ENCODE data around the gene RHD. TPM values are rescaled to one million over a fixed set of nuclear protein-coding genes. Genes with fewer than 3 reads are reported as not detected.
A peak's percentile ranks its signal among the peaks of the same experiment; 100 is the strongest.
"Not testable (repeated sequence)": the region's sequence is repeated elsewhere in the genome, so short reads cannot be mapped to it uniquely, and the experiment has no call there.

RHD gene
- total RNA-seq, 2 experiments from 2014 or later, result not detected

DNA sequence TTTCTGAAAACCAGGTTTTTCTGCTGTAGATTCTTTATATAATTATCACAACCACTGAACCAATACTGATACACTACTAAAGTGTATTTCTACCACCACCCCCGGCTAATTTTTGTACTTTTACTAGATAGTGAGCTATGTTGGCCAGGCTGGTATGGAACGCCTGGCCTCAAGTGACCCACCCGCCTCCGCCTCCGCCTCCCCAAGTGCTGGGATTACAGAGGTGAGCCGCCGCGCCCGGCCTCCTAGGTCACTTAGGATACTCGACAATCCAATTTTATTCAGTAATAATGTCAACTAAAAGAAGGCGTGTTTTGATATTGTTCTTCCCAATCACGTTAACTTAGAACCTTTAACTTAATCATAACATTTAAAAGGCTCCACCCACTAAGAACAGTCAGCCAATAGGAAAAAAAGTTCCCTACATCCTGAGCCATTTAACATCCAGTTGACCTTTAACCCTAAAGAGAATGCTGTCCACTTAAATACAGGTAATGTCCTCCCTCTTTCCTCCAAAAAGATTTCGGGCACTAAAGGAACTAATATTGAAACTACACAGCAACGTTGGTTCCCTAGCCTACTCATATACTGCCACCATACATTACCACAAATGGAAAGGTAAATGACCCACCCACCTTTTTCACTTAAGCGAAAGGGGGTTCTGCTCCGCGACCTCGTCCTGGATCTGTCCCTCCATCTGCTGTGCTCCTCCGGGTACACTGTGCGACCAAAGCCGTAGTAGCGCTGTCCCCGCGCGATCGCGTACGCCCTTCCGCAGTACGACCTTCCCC, 26.3 kb upstream of the RHD start:
- Mint-ChIP-seq H3K4me1 (ENCODE audit: low read depth) (peaks cover 52% of the 10 kb centered on the region), H3K27ac (peak overlapping the region; percentile 99), H3K4me3 (peak overlapping the region; percentile 96), H3K9me3 (no peaks in the 10 kb centered on the region), H3K36me3 (ENCODE audit: low read depth) (peaks cover 38% of the 10 kb centered on the region), H3K27me3 (ENCODE audit: low read depth) (no peaks in the 10 kb centered on the region)
- intact Hi-C loops (cut with micrococcal nuclease), result loop anchor here (5.0 to 10.0 kb wide), 4 partner anchors 91 to 1059 kb away; partner anchors contain the start of genes MTFR1L, PAFAH2, TMEM50A and UBXN11
- DNase-seq, result no peak
- CTCF ChIA-PET, result no interaction called here

- CTCF ChIA-PET, result no interaction called here
- Mint-ChIP-seq H3K27ac (peak overlapping the region; percentile 99), H3K27me3 (ENCODE audit: low read depth) (no peaks in the 10 kb centered on the region), H3K4me3 (peak overlapping the region; percentile 96), H3K9me3 (no peaks in the 10 kb centered on the region), H3K4me1 (ENCODE audit: low read depth) (peaks cover 47% of the 10 kb centered on the region), H3K36me3 (ENCODE audit: low read depth) (peaks cover 38% of the 10 kb centered on the region)
- intact Hi-C loops (cut with micrococcal nuclease), result loop anchor here (1.0 to 10.0 kb wide), 7 partner anchors 7 to 1058 kb away; partner anchors contain the start of genes MTFR1L, PAFAH2, SYF2 and TMEM50A
- peak; percentile 57 for DNase-seq
These were observed 25.7 kb upstream of the RHD start for GRCh38 chr1:25246600-25247023.

GRCh38 chr1:25247024-25247828, 25.1 kb upstream of the RHD start, which contains the start of gene RSRP1:
RSRP1 (minus strand) TSS chr1:25247454; CDS start chr1:25246963, 491 bp downstream.
- intact Hi-C loops (cut with micrococcal nuclease), result loop anchor here (1.0 to 10.0 kb wide), 7 partner anchors 8 to 1058 kb away; partner anchors contain the start of genes MTFR1L, PAFAH2, SYF2 and TMEM50A
- Mint-ChIP-seq H3K27me3 (ENCODE audit: low read depth) (no peaks in the 10 kb centered on the region), H3K27ac (peak within 1 kb of the TSS; percentile 99), H3K36me3 (ENCODE audit: low read depth) (peaks cover 38% of the 10 kb centered on the region), H3K9me3 (no peaks in the 10 kb centered on the region), H3K4me1 (ENCODE audit: low read depth) (peaks cover 44% of the 10 kb centered on the region), H3K4me3 (peak within 1 kb of the TSS; percentile 96)
- CTCF ChIA-PET, result interaction anchor here (0.5 kb wide), 1 partner anchor 20 kb away, joined by 3 read pairs; no protein-coding TSS in a partner anchor
- DNase-seq, result peak; percentile 99

DNA sequence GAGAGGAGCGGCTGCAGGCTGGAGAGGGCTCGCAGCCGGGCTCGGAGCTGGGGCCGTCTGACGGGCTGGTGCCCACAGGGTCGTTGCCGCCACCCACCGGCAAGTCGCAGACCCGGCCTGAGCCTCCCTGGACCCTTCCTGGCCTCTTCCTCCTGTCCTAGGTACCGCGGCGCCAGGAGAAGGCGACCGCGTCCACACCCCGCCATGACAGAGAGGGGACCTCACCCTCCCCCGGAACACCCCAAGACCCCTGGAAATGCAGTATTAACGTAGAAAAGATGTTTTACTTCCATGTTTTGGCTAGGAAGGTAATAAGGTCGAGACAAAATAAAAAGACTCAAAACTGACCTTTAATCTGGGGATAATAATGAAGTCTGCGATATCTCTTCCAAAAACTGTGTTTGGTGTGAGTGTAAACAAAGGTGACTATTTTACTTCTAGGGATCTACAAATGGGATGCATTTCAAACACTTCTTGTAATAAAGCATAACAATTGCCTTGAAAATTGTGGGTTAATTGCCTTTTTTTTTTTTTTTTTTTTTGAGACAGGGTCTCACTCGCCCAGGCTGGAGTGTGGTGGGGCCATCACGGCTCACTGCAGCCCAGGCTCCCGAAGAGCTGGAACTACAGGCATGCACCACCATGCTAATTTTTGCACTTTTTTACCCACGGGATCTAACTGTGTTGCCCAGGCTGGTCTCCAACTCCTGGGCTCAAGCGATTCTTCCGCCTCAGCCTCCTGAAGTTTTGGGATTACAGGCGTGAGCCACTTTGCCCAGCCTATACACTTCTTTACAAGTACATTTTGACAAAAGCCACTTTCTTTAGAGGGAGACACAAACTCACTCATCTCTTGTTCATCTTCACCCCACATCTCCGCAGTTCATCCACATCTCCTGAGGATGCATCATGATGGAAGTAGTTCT, 24.2 kb upstream of the RHD start:
- peaks cover 36% of the 10 kb centered on the region for H3K4me1 Mint-ChIP-seq (ENCODE audit: low read depth)
- no peaks in the 10 kb centered on the region for H3K27me3 Mint-ChIP-seq (ENCODE audit: low read depth)
- H3K27ac Mint-ChIP-seq, result peak overlapping the region; percentile 99
- CTCF ChIA-PET, result interaction anchor here (0.5 to 1.1 kb wide), 2 partner anchors 8 to 21 kb away, joined by 3 read pairs; no protein-coding TSS in a partner anchor
- peaks cover 32% of the 10 kb centered on the region for H3K36me3 Mint-ChIP-seq (ENCODE audit: low read depth)
- intact Hi-C loops (cut with micrococcal nuclease), result loop anchor here (1.0 to 10.0 kb wide), 7 partner anchors 9 to 1057 kb away; partner anchors contain the start of genes MTFR1L, PAFAH2, SYF2 and TMEM50A
- H3K9me3 Mint-ChIP-seq, result no peaks in the 10 kb centered on the region
- DNase-seq, result no peak
- peak overlapping the region; percentile 96 for H3K4me3 Mint-ChIP-seq

GRCh38 chr1:25253911-25254310, 18.4 kb upstream of the RHD start:
- Mint-ChIP-seq H3K27me3 (ENCODE audit: low read depth) (no peaks in the 10 kb centered on the region), H3K4me1 (ENCODE audit: low read depth) (peaks cover 2% of the 10 kb centered on the region), H3K4me3 (no peak overlapping the region), H3K36me3 (ENCODE audit: low read depth) (no peaks in the 10 kb centered on the region), H3K9me3 (no peaks in the 10 kb centered on the region), H3K27ac (no peak overlapping the region)
- intact Hi-C loops (cut with micrococcal nuclease), result no loop called here
- DNase-seq, result no peak
- CTCF ChIA-PET, result no interaction called here

DNA sequence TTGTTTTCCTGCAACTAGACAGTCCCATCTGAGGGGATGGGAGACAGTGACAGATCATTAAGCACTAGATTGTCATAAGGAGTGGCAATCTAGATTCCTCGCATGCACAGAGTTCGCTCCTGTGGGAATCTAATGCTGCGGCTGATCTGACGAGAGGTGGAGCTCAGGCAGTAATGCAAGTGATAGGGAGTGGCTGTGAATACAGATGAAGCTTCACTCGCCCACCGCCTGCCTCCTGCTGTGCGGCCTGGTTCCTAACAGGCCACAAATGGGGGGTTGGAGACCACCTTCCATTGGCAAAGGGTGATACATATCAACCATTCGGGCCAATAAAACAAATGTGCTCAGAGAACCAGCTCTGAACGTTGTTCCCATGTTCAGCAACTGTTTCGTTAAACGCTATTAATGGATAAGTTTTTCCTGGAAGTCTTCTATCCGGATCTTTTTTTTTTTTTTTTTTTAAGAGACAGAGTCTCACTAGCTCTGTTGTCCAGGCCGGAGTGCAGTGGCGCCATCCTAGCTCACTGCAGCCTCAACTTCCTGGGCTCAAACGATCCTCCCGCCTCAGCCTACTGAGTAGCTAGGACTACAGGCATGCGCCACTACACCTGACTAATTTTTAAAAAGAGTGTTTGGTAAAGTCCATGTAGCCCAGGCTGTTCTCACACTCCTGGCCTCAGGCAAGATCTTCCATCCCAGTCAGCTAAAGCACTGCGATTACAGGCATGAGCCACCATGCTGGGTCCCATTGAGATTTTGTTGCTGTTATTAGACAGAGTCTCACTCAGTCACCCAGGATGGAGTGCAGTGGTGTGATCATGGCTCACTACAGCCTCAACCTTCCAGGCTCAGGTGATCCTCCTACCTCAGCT, 16.4 kb upstream of the RHD start:
- Mint-ChIP-seq H3K27me3 (ENCODE audit: low read depth) (no peaks in the 10 kb centered on the region), H3K27ac (no peak overlapping the region), H3K36me3 (ENCODE audit: low read depth) (no peaks in the 10 kb centered on the region), H3K4me3 (no peak overlapping the region), H3K4me1 (ENCODE audit: low read depth) (peaks cover 13% of the 10 kb centered on the region), H3K9me3 (no peaks in the 10 kb centered on the region)
- intact Hi-C loops (cut with micrococcal nuclease), result no loop called here
- CTCF ChIA-PET, result interaction anchor here (0.6 kb wide), 1 partner anchor 230 kb away, joined by 3 read pairs; no protein-coding TSS in a partner anchor
- DNase-seq, result no peak

- no peak overlapping the region for H3K4me3 Mint-ChIP-seq
- H3K9me3 Mint-ChIP-seq, result no peaks in the 10 kb centered on the region
- intact Hi-C loops (cut with micrococcal nuclease), result no loop called here
- H3K36me3 Mint-ChIP-seq (ENCODE audit: low read depth), result no peaks in the 10 kb centered on the region
- CTCF ChIA-PET, result no interaction called here
- no peaks in the 10 kb centered on the region for H3K27me3 Mint-ChIP-seq (ENCODE audit: low read depth)
- peaks cover 15% of the 10 kb centered on the region for H3K4me1 Mint-ChIP-seq (ENCODE audit: low read depth)
- no peak for DNase-seq
- no peak overlapping the region for H3K27ac Mint-ChIP-seq
These were observed 15.7 kb upstream of the RHD start for GRCh38 chr1:25256578-25256965.

DNA sequence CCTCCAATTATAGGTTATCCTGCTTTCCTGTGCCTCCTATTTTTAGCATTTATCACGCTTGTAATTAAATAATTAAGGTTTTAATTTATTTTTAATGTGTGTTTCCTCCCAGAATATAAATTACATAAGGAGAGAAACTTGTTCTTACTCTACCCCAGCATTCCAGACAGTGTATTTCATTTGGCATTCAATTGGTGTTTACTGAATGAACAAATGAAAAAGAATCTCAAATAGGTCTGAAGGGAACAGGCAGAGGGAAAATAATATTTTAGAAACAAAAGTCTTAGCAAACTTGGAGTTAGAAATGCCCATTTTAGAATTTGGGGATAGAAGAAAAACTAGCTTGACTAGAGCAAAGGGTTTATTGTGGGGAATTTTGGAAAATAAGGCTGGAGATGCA, 15.1 kb upstream of the RHD start:
- CTCF ChIA-PET, result interaction anchor here (0.6 kb wide), 1 partner anchor 569 kb away, joined by 3 read pairs; no protein-coding TSS in a partner anchor
- no peaks in the 10 kb centered on the region for H3K36me3 Mint-ChIP-seq (ENCODE audit: low read depth)
- no peaks in the 10 kb centered on the region for H3K9me3 Mint-ChIP-seq
- no peak overlapping the region for H3K4me3 Mint-ChIP-seq
- intact Hi-C loops (cut with micrococcal nuclease), result no loop called here
- H3K4me1 Mint-ChIP-seq (ENCODE audit: low read depth), result peaks cover 15% of the 10 kb centered on the region
- H3K27ac Mint-ChIP-seq, result no peak overlapping the region
- no peak for DNase-seq
- H3K27me3 Mint-ChIP-seq (ENCODE audit: low read depth), result no peaks in the 10 kb centered on the region

DNA sequence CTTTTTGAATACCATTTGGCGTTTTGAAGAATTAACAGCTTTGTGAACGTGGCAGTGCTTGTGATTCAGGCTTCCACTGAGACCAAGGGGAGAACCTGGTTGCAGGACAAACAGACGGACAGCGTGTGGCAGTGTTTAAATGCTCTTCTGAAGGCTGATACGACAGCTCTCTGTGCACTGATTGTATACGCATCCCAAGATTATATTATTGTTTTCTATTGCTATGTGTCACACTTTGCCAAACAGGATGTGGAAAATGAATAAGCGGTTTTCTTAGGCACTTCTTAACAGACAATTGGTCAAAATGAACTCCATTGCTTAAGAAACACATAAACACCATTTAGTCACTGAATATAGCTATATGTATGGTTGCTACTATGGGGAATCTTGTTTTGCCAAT, 12.5 kb upstream of the RHD start:
- not testable (repeated sequence) for DNase-seq, H3K27ac Mint-ChIP-seq

DNA sequence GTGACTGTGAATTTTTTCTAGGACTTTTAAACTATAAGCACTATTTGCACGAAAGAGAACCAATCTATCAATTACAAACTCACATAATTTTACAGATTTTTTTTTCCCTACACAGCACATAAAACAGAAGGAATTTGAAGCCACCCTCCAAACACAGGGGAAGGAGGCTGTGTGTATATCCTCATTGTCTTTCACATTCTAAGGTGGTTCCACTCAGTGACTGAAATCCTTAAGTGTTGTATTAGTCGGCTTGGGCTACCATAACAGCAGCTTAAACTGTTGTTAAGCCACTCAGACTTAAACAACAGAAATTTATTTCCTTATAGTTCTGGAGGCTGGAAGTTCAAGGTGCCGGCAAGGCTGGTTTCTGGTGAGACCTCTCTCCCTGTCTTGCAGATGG, 12.0 kb upstream of the RHD start:
- not testable (repeated sequence) for H3K27ac Mint-ChIP-seq

More for the DNA sequence above, 12.5 kb upstream of the RHD start:
- H3K4me1 Mint-ChIP-seq (ENCODE audit: low read depth), result peaks cover 24% of the 10 kb centered on the region
- H3K9me3 Mint-ChIP-seq; H3K4me3 Mint-ChIP-seq; H3K36me3 Mint-ChIP-seq (ENCODE audit: low read depth); H3K27me3 Mint-ChIP-seq (ENCODE audit: low read depth); intact Hi-C loops (cut with micrococcal nuclease); CTCF ChIA-PET: not testable (repeated sequence)

More for the DNA sequence above, 12.0 kb upstream of the RHD start:
- H3K4me1 Mint-ChIP-seq (ENCODE audit: low read depth), result peaks cover 24% of the 10 kb centered on the region
- H3K4me3 Mint-ChIP-seq; CTCF ChIA-PET; DNase-seq; intact Hi-C loops (cut with micrococcal nuclease); H3K27me3 Mint-ChIP-seq (ENCODE audit: low read depth); H3K9me3 Mint-ChIP-seq; H3K36me3 Mint-ChIP-seq (ENCODE audit: low read depth): not testable (repeated sequence)

Data from activated naive CD4-positive, alpha-beta T cell treated with anti-CD3 and anti-CD28 coated beads for 36 hours (primary cell).